Neutrophil (primary cell): ENCODE results near the gene CRB1.

Experiments
- H3K27ac ChIP-seq: fragments of 200-600 bp; sonication (generic); 2 replicates; pipeline ENCODE4 v1.5.1; 2016; ENCODE audit warnings: mild to moderate bottlenecking, moderate library complexity
- H3K27me3 ChIP-seq: fragments of 200-600 bp; sonication (generic); 2 replicates; pipeline ENCODE4 v1.6.0; 2016; ENCODE audit warnings: mild to moderate bottlenecking
- H3K36me3 ChIP-seq: fragments of 200-600 bp; sonication (generic); 2 replicates; pipeline ENCODE4 v1.5.1; 2017
- H3K4me1 ChIP-seq, 2 experiments: fragments of 200-600 bp in 1 of 2; sonication (generic) in 1 of 2; 1 replicate in 1 of 2; 2 replicates in 1 of 2; pipeline versions ENCODE4 v1.5.1 to v1.6.1; 2013 to 2016; ENCODE audit warnings: low read depth in 1 of 2, low read length in 1 of 2, mild to moderate bottlenecking in 1 of 2, moderate library complexity in 1 of 2; ENCODE audit not compliant: control insufficient read depth in 1 of 2, insufficient read depth in 1 of 2
- H3K4me3 ChIP-seq, 2 experiments: fragments of 200-600 bp in 1 of 2; sonication (generic) in 1 of 2; 1 replicate in 1 of 2; 2 replicates in 1 of 2; pipeline ENCODE4 v1.5.1; 2013 to 2016; ENCODE audit warnings: low read depth in 1 of 2, low read length in 1 of 2, mild to moderate bottlenecking in 1 of 2, moderate library complexity in 1 of 2
- H3K9me3 ChIP-seq: fragments of 200-600 bp; sonication (generic); 2 replicates; pipeline ENCODE4 v1.5.1; 2016
- CTCF ChIP-seq: fragments of 200-600 bp; sonication (generic); IDR thresholded peaks from 2 replicates; pipeline ENCODE4 v1.5.1; 2016; ENCODE audit warnings: antibody characterized with exemption

The CRB1 gene

GRCh38 chr1:197441999-197442414 lies 174.0 kb downstream of the CRB1 start:
- H3K4me3 ChIP-seq = no peak overlapping the region
- H3K36me3 ChIP-seq = no peaks in the 10 kb centered on the region
- no peak for TF ChIP-seq CTCF
- no peak overlapping the region for H3K27ac ChIP-seq
- no peaks in the 10 kb centered on the region for H3K9me3 ChIP-seq
- H3K4me1 ChIP-seq = no peaks in the 10 kb centered on the region
- no peaks in the 10 kb centered on the region for H3K27me3 ChIP-seq

- Histone ChIP-seq H3K27ac (no peak overlapping the region), H3K27me3 (no peaks in the 10 kb centered on the region), H3K4me1 (no peaks in the 10 kb centered on the region), H3K4me3 (no peak overlapping the region), H3K9me3 (no peaks in the 10 kb centered on the region), H3K36me3 (no peaks in the 10 kb centered on the region)
- no peak for TF ChIP-seq CTCF
Observed at GRCh38 chr1:197444755-197445154, 176.7 kb downstream of the CRB1 start.

GRCh38 chr1:197448121-197448779 lies 180.2 kb downstream of the CRB1 start:
- Histone ChIP-seq H3K27ac (no peak overlapping the region), H3K4me3 (no peak overlapping the region), H3K27me3 (no peaks in the 10 kb centered on the region), H3K9me3 (no peaks in the 10 kb centered on the region), H3K36me3 (no peaks in the 10 kb centered on the region), H3K4me1 (no peaks in the 10 kb centered on the region)
- no peak for TF ChIP-seq CTCF

GRCh38 chr1:197451381-197451780 lies 183.3 kb downstream of the CRB1 start:
- no peaks in the 10 kb centered on the region for H3K36me3 ChIP-seq
- no peaks in the 10 kb centered on the region for H3K27me3 ChIP-seq
- H3K4me1 ChIP-seq = no peaks in the 10 kb centered on the region
- TF ChIP-seq CTCF = no peak
- H3K9me3 ChIP-seq = no peaks in the 10 kb centered on the region
- H3K27ac ChIP-seq = no peak overlapping the region
- no peak overlapping the region for H3K4me3 ChIP-seq

- Histone ChIP-seq H3K36me3 (no peaks in the 10 kb centered on the region), H3K9me3 (no peaks in the 10 kb centered on the region), H3K27me3 (no peaks in the 10 kb centered on the region), H3K27ac (no peak overlapping the region), H3K4me1 (no peaks in the 10 kb centered on the region), H3K4me3 (no peak overlapping the region)
- no peak for TF ChIP-seq CTCF
Observed at GRCh38 chr1:197453376-197454058, 185.5 kb downstream of the CRB1 start.
